K562 treated with DMSO at 1 percent for 12 hours (cell line): ENCODE data around the gene SH3BP5. TPM values are rescaled to one million over a fixed set of nuclear protein-coding genes. Genes with fewer than 3 reads are reported as not detected.

Source experiments
- total RNA-seq: library from RNA; unstranded; fragments of 300-600 nt; gene quantifications from 2 replicates; pipeline ENCODE4 v1.2.3, GENCODE V29; 2022; ENCODE audit not compliant: insufficient read depth

Gene SH3BP5, protein sequence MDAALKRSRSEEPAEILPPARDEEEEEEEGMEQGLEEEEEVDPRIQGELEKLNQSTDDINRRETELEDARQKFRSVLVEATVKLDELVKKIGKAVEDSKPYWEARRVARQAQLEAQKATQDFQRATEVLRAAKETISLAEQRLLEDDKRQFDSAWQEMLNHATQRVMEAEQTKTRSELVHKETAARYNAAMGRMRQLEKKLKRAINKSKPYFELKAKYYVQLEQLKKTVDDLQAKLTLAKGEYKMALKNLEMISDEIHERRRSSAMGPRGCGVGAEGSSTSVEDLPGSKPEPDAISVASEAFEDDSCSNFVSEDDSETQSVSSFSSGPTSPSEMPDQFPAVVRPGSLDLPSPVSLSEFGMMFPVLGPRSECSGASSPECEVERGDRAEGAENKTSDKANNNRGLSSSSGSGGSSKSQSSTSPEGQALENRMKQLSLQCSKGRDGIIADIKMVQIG
- 9.8 and 20.3 TPM in 2 replicates for total RNA-seq

GRCh38 chr3:15332405-15333098 is at the start of gene SH3BP5:
TSS of gene SH3BP5 (minus strand) at chr3:15332586. CDS start at chr3:15332408, 178 bp downstream.

GRCh38 chr3:15205934-15206661 is 126.3 kb downstream of the SH3BP5 start, which contains the start of gene CAPN7:
TSS of gene CAPN7 (plus strand) at chr3:15206246. CDS start at chr3:15206496, 250 bp downstream.

Other genes starting within 250 kb of the SH3BP5 start
- 5.2 and 18.3 TPM in 2 replicates for gene RBSN, start 233.4 kb downstream of the SH3BP5 start, total RNA-seq
- 14.4 and 47.3 TPM in 2 replicates for gene CAPN7, start 126.3 kb downstream of the SH3BP5 start, total RNA-seq
- 10.1 and 23.3 TPM in 2 replicates for gene METTL6, start 95.0 kb upstream of the SH3BP5 start, total RNA-seq
- 7.8 and 19.8 TPM in 2 replicates for gene EAF1, start 95.0 kb upstream of the SH3BP5 start, total RNA-seq
- gene COLQ, start 189.1 kb upstream of the SH3BP5 start, total RNA-seq: 1.2 TPM in 1 of 2 replicates, not detected in the other